NAMALWA (cell line): ENCODE data around the gene ADAMTS18.

Experiments
- DNase-seq: peaks from one replicate; pipeline ENCODE4 v3.0.0-alpha.2; 2015; ENCODE audit warnings: low spot score

The ADAMTS18 gene

DNA sequence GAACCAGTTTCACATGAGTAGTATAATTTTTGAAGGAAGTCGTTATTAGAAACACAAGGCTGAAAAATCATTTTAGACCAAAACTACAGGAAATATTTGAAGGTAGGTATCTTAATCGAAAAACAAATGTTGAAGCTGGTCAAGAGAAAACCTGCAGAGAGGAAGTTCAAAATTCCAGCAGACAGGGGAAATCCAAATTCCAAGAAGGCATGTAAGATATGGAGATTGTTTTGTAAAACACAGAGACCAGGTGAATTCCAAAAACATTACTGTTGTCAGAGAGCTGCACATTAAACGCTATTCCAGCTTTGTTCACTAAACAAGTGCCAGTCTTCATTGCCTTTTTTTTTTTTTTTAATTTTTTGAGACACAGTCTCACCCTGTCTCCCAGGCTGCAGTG is 38.4 kb downstream of the ADAMTS18 start:
- no peak for DNase-seq

DNA sequence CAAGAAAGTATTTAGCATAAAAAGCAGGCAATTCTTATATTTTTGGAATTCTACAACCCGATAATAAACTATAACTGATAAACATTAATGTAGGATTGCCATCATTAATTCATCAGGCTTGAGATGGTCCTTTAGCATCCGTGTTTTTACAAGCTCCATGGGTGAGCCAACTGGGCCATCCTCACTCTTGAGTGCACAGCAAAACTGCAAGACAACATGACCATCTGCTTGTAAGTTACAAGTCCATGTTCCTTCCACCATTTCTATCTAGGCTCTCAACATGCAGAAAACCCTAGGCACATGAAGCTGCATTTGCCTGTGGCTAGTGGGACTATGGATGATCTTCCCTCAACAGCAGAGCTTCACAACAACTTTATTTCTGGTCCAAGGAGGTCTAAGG is 40.1 kb downstream of the ADAMTS18 start:
- no peak for DNase-seq

DNA sequence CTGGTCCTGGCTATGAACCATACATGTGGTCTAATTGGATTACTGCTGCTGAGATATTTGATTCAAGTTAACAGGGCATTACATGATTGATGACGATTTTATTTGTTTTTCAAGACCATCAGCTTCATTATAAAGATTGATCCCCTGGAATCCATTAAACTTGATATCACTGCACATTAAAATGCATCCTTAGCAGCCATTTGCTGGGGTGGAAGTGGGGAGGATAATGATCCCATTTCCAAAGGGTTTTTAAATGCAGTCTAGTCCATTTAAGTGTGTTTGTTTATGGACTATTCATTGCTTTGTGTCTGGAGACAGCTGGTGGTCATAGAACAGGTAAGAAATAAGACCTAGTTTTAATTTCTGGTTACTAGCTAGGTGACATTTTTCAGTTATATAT is 40.9 kb downstream of the ADAMTS18 start:
- DNase-seq, result no peak

DNA sequence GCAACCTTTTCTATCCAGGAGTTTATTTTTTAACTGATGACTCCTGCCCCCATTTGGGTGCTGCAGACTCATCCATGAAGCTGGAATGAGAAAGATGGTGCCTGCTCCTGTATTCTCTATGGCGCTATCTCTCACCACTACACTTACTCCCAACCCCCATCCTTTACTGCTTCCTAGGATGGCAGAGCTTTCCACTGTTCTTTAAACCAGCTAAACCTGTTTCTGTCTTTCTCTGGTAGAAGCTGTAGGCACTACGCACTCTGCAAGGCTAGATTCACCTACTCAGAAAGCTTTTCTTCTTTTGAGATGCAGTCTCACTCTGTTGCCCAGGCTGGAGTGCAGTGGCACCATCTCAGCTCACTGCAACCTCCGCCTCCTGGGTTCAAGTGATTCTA is 47.0 kb downstream of the ADAMTS18 start:
- no peak for DNase-seq

DNA sequence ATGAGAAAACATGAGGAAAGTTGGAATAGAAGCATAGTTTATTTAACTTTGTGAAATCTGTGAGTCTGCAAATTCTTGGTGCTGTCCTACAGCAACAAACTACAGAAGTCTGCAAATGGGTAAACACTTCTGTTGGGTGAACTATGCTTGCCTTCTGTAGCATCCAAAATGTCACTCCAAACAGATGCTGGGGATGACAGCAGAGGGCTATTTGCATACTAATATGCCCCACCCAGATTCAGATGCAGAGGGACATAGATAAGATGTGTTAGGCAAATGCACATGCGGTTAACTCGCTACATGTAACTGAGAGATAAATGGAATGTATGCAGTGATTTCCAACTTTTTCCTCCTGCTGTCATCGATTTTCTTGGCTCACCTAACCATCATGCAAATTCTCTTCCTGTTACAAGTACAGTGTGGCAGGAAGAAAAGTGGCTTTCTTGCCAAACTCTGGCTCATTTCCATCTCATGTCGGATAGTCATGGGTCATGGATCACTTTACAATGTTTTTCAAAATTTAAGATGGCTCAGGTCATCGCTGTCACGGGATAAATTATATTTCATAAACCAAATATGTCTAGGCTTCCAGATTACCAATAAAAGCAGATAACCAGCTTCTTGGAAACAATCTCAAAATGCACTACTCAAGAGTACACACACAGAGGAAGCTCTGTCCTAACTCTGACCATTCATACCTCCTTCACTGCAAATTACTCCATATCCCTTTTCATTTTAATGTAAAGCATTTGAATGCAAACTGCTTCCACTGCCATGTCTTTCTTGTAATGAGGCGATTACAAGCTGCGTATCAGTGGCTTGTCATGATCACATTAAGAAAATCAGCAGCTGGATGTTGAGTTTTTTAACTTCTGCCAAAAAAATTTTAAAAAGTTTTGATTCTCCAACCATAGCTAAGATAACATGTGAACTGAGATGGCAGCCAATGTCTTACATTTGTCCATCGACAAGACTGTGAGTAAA is 47.7 kb downstream of the ADAMTS18 start:
- no peak for DNase-seq

DNA sequence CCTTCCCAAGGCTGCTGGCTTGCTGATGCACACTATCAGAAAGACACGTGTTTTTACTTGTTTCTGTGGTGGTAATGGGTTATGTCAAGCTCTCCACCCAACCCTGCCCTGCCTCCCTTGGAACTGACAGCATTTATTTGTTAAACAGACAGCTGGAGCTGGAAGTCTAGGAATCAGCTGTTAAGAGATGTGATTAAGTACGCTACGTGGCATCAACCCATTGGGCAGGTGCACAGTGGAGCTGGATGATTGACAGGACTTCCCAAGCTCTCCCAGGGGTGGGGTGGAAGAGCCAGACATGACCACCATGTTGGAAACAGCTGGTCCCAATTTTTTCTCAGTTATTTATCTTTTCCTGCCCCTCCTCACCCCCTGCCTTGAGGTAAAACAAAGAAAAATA is 49.4 kb downstream of the ADAMTS18 start:
- no peak for DNase-seq

DNA sequence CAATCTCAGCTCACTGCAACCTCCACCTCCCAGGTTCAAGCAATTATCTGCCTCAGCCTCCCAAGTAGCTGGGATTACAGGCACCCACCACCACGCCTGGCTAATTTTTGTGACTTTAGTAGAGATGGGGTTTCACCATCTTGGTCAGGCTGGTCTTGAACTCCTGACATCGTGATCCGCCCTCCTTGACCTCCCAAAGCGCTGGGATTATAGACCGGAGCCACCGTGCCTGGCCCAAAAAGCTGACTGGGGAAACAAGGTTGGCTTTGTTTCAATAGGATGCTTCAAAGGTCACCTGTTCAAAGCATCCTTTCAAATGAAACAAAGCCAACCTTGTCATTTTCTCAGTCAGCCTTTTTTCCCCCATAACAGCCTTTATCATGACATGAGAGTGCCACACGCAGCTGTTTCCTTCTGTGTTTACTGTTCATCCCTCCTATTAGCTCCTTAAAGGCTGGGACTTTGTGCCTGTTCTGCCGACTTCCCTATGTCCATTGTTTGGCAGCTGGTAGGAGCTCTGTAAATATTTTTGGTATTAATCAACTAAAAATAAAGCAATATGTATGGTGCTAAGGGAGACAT is 51.1 kb downstream of the ADAMTS18 start:
- no peak for DNase-seq

DNA sequence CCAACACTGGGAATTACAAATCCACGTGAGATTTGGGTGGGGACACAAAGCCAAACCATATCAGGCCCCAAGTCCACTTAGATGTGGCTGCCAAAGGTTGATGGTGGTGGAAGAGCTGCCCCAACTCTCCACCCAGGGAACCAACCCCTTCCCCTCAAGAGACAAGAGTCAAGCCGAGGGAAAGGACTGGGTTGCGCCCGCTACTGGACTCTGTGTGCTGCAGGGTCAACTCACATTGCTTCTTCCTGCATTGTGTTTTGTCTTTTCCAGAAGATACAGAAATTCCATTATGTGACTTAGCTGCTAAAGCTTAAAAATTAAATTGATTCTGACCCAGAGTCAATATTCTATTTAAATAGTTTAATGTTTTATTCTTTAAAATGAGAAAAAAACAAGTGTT is 58.5 kb downstream of the ADAMTS18 start:
- peak; percentile 36 for DNase-seq

DNA sequence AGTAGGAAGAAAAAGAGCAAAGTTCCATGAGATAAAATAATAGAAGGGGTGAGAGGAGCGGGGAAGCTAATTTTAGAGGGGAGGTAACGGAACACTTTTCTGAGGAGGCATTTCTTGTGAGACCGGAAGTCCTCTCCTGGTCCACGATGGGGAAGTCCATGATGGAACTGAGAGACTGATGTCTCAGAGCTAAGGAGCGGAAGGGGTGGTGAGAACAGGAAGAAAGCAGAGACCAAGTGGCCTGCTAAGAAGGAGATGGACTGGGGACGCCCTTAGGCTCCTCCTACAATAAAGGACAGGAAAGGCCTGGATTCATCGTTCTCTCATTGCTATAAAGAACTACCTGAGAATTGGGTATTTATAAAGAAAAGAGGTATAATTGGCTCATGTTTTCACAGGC is 59.4 kb downstream of the ADAMTS18 start:
- DNase-seq, result no peak

DNA sequence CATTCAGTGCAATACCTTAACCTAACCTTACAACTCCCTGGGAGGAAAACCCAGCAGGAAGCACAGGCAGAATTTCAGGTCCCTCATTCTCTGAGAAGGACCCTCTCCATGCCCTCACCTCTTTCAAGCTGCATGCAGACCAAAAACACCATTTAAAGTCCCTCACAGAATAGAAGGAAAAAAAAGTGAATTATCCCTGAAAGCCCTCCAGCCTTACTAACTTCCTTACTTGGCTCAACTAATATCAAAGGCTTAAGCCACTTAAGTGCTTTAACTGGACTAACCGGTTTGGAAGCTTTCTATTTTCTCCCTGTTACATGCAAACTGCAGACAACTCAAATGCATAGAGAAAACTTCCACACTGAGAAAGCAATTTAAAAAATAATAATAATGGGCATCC is 60.5 kb downstream of the ADAMTS18 start:
- DNase-seq, result no peak

DNA sequence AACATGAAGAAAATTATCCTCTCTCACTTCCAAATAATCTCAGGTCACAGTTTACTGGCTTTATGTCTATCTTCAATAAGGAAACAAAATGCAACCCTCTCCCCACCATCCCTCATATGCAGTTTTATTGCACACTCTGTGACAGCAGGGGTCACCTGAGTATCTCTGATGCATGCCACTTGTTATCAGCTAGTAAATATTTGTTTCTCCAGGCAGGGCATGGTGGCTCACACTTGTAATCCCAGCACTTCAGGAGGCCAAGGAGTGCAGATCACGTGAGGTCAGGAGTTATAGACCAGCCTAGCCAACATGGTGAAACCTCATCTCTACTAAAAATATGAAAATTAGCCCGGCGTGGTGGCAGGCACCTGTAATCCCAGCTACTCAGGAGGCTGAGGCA is 61.1 kb downstream of the ADAMTS18 start:
- no peak for DNase-seq

DNA sequence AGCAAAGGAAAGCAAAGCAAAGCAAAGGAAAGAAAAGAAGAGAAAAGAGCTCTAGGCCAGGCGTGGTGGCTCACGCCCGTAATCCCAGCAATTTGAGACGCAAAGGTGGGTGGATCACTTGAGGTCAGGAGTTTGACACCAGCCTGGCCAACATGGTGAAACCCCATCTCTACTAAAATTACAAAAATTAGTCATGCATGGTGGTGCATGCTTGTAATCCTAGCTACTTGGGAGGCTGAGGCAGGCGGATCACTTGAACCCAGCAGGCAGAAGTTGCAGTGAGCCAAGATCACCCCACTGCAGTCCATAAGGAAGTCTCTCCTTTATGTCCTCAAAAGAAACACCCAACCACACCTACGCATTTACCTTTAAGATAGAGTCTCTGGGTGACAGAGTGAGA is 70.1 kb downstream of the ADAMTS18 start:
- DNase-seq, result no peak

DNA sequence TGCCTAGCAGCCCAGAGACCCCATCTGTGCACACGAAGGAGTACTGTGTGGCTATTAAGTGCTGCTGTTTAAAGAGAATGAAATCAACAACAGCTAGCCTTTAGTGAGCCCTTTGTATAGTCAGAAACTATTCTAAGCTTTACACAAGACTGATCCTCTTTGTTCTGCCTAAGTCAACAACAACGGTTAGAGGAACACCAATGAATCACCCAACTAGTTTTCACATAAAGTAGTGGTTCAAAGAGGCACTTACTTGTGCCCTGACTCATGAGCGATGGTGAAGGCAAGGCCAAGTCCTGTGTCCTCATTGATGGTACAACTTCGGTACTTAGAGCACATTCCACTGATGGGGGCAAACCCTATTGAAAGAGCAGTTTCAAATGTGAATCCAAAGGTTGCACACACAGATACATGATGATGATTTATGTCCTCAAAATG is 75.8 kb downstream of the ADAMTS18 start:
- DNase-seq, result no peak

DNA sequence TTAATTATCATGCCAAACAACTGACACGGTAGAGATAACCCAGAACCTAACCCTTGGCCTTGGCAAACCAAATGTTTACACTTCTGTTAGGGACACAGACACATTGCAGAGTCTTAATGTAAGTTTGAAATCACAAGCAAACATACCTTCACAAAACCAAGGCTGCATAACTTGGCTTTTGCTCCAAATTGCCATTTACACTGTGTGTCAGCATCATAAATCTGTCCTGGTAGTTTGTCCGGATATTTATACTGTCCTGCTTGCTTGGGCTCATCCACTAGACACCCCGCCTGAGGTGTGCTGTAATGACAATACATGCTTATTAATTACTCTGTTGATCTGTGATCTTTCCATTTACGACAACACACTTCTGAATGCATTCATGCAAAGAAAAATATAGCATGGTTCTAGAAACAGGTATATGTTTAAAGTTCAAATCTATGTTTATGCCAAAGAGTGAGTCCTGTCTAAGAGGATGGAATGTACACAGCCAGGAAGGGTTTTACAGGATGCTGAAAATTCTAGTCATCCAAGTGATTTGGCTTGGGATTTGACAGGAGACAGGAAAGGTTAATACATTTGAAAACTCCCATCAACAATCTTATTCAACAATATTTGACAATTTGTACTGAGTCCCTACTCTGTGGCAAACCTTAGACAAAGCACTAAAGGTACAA is 81.1 kb downstream of the ADAMTS18 start:
- DNase-seq, result no peak

DNA sequence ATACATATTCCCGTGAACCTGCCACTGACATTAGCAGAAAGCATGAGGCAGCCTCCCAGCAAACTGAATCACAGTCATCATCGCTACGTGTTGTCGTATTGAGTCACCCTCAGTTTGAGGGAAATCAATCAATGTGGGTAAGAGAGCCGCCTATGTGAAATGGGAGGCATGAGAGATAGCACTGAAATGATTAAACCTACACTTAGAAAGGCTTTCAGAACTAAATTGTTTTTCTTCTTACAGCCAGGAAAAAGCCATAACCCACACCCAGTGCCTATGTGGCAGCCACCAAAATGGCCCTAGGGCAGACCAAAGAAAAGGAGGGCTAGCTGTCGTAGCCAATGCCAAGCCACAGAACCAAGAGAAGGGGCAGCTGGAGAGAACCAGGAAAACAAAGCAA is 90.5 kb downstream of the ADAMTS18 start:
- DNase-seq, result no peak

DNA sequence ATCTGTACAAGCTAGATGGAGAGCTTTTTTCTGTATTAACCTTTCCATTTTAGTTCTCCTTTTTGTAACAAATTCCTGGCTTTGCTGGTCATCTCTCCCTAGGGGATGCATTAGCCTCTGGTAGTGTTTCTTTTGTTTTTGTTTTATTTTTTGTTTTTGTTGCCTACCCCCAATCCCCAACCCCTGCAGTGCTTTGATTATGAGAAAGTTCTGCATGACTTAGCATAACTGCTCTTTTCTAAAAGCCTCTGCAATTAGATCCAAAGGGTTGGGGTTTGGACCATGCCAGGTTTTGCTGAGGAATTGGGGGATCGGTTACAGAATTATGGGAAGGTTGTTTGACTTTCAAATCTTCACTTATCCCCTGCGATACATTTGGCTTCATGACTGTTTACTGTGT is 98.2 kb downstream of the ADAMTS18 start:
- no peak for DNase-seq

DNA sequence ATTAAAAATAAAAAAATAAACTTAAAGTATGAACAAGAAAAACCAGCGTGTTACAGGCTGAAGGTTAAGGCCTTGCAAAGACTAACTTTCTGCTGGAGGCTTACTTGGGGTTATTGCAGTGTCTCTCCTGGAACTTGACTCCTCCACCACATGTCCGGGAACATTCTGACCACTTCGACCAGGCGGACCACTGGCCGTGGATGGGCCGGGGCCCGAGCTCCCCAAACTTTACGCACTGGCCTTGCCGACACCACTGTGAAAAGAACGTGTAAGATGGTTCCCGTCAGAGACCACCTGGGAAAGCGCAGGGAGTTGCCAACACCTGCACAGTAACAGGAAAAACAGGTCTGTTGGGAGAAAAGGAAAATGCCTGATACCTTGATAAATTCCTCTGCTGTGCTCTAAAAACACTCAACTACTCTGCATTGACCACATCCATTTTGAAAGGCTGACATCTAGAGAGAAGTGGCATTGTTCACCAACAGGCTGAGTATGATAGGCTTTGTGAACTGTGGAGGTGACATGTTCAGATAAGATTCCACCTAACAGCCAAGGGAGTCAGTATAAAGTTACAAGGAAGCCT is 99.1 kb downstream of the ADAMTS18 start:
- DNase-seq, result no peak

DNA sequence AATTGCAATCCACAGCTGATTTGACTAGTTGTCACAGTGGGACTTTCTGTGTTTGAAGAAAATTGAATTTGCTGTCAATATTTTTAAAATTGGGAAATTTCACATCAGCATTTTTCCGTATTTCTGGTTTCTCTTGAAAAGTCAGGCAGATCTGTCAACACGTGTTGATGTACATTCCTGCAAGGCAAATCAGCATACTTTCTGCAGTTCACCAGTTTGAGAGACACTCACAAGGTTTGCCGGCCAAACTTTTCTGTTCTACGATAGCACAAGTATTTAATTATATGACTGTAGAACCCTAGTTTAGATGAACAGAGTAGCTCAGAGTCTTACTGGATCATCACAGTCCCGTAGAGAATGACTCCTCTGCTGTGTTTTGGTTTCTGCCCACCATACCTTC is 102.0 kb downstream of the ADAMTS18 start:
- DNase-seq, result no peak

DNA sequence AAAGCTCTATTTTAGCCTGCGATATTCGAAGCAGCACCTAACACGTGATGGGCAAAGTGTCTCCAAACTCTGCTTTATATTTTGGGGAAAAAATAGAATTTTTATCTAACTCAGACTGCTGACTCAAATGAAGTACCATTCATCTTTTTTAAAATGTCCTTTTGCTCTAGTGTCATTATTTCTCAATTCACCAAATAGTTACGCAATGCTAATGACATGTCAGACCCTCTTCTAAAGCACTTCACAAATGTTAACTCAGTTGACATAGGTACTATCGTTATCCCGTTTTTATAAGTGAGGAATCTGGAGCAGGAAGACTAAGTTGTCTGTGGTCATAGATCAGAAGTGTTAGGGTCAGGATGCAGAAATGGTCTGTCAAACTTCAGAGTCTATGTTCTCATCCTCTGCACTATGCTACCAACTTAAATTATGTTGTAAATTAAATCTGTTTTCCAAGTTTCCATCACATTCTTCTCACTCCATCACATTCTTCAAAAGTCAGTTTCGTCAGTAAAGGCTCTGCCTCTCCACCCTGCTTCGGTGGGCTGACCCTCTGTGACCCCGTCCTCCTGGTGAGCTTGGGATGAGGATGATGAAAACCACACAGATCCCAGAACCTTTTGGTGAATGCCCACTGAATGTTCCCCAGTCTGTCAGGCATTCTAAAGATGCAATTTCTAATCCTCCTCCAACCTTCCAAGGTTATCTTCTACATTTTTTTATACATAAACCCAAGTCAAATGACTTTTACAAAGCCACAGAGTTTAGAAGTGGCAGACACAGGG is 102.8 kb downstream of the ADAMTS18 start:
- no peak for DNase-seq

DNA sequence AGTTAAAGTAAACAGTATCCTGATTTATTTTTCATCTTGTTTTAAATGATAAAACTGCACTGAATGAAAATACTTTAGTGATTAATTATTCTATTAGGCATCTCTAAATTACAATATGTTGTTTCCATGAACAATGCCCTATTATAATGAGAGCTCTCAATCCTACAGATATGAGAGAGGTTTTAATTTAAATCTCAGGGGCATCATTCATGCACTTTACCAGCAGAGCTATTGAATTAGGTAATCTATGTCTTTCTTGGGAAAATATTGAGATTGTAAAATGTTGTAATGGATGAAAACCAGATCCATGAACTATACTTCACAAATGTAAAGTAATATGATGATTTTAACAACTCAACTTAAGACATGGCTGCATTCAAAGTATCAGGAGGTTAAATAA is 103.8 kb downstream of the ADAMTS18 start:
- DNase-seq, result no peak

DNA sequence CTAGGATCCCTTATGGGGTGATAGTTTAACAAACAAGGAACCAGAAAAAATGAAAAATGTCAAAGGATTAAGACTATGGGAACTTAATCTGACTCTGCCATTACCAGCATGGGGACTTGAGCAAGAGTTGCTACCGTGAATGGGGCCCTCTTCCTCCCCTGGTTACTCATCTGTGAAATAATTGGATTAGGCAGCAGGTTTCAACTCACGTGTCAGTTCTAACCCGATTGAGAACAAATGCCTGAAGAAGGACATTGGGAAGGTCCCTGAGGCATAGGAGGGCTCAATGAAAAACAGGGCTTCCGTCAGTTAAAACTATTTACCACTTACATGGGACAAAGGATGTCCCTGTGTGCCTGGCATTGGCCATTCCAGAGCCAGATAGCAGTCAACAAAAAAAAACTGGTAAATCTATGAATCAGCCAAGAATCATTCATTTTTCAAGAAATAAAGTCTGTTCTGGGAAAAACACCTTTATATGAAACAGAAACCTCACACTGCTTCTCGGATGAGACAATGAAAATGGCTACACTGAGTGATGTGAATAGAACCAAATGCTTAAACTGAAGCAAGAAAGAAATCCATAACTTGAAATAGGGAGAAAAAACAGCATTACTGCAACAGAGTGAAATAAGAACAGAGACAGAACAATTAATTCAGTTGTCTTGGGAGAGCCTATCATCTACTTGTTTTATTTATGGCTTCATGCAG is 104.3 kb downstream of the ADAMTS18 start:
- no peak for DNase-seq
